Renal pelvis (tissue), 12 donors: Measurements from ENCODE around the gene SPINK9. TPM values are rescaled to one million over a fixed set of nuclear protein-coding genes. Genes with fewer than 3 reads are reported as not detected.
"Not testable (repeated sequence)": the region's sequence is repeated elsewhere in the genome, so short reads cannot be mapped to it uniquely, and the experiment has no call there.

ENCODE experiments used
- DNase-seq: peaks from one replicate; pipeline ENCODE4 v3.0.0-alpha.2; 2013
- long read RNA-seq, 16 experiments: transcript quantifications; one replicate each; lab custom pipeline, GENCODE V29; 2026
- polyA plus RNA-seq, 3 donors: library from polyadenylated mRNA; unstranded; fragments of 120-200 nt; gene quantifications; one replicate each; pipeline ENCODE4 v1.2.1, GENCODE V29; 2013; ENCODE audit not compliant: insufficient read length in 3 of 3

The SPINK9 gene
- polyA plus RNA-seq, result under 1 TPM in 1 of 3 donors, not detected in 2; 0.14 TPM
- long read RNA-seq, donor 1, result 0 reads
- long read RNA-seq, donor 2, result 0 reads
- long read RNA-seq, donor 3, result 0 reads
- long read RNA-seq, donor 4, result 0 reads
- long read RNA-seq, donor 5, result 0 reads
- long read RNA-seq, donor 6, result 0 reads
- long read RNA-seq, donor 7, result 0 reads
- long read RNA-seq, donor 8, result 0 reads
- long read RNA-seq, donor 9, result 0 reads
- long read RNA-seq, donor 10, result 0 reads
- long read RNA-seq, donor 11, result 0 reads
- long read RNA-seq, donor 12, result 0 reads
- long read RNA-seq, donor 13, result 0 reads
- long read RNA-seq, donor 14, result 0 reads
- long read RNA-seq, donor 15, result 0 reads
- long read RNA-seq, donor 16, result 0 reads

GRCh38 chr5:148335259-148335658 lies at the start of gene SPINK9:
Gene SPINK9, plus strand, starts transcription at chr5:148335559. Its CDS starts 55 bp downstream, at chr5:148335614.
- DNase-seq, result no peak

- DNase-seq, result no peak
Observed at GRCh38 chr5:148290271-148291195, 44.8 kb upstream of the SPINK9 start.

- DNase-seq, result no peak
Observed at GRCh38 chr5:148297731-148298130, 37.6 kb upstream of the SPINK9 start.

- no peak for DNase-seq
Observed at GRCh38 chr5:148306446-148306845, 28.9 kb upstream of the SPINK9 start.

- no peak for DNase-seq
Observed at GRCh38 chr5:148309019-148309418, 26.3 kb upstream of the SPINK9 start.

- no peak for DNase-seq
Observed at GRCh38 chr5:148309746-148310145, 25.6 kb upstream of the SPINK9 start.

- DNase-seq, result no peak
Observed at GRCh38 chr5:148311484-148311883, 23.9 kb upstream of the SPINK9 start.

GRCh38 chr5:148312153-148312552 lies 23.2 kb upstream of the SPINK9 start, which contains the start of gene SPINK7:
Gene SPINK7, plus strand, starts transcription at chr5:148312423. Its CDS starts 61 bp downstream, at chr5:148312484.
- no peak for DNase-seq

- no peak for DNase-seq
Observed at GRCh38 chr5:148314187-148314586, 21.2 kb upstream of the SPINK9 start.

- no peak for DNase-seq
Observed at GRCh38 chr5:148314731-148315130, 20.6 kb upstream of the SPINK9 start.

- not testable (repeated sequence) for DNase-seq
Observed at GRCh38 chr5:148320011-148320963, 15.1 kb upstream of the SPINK9 start.

- no peak for DNase-seq
Observed at GRCh38 chr5:148333262-148333849, 2.0 kb upstream of the SPINK9 start.

GRCh38 chr5:148336704-148337435 lies 1.5 kb downstream of the SPINK9 start:
- no peak for DNase-seq

- DNase-seq, result no peak
Observed at GRCh38 chr5:148342371-148343045, 7.1 kb downstream of the SPINK9 start.

GRCh38 chr5:148343046-148343407 lies 7.7 kb downstream of the SPINK9 start:
- no peak for DNase-seq

GRCh38 chr5:148343603-148344487 lies 8.5 kb downstream of the SPINK9 start:
- no peak for DNase-seq

GRCh38 chr5:148347706-148348105 lies 12.3 kb downstream of the SPINK9 start:
- no peak for DNase-seq

- DNase-seq, result no peak
Observed at GRCh38 chr5:148352696-148353095, 17.3 kb downstream of the SPINK9 start.

GRCh38 chr5:148353634-148354033 lies 18.3 kb downstream of the SPINK9 start:
- no peak for DNase-seq
